ENCODE data around the gene PROCR.
"Not testable (repeated sequence)": the region's sequence is repeated elsewhere in the genome, so short reads cannot be mapped to it uniquely, and the experiment has no call there.

The PROCR gene

DNA sequence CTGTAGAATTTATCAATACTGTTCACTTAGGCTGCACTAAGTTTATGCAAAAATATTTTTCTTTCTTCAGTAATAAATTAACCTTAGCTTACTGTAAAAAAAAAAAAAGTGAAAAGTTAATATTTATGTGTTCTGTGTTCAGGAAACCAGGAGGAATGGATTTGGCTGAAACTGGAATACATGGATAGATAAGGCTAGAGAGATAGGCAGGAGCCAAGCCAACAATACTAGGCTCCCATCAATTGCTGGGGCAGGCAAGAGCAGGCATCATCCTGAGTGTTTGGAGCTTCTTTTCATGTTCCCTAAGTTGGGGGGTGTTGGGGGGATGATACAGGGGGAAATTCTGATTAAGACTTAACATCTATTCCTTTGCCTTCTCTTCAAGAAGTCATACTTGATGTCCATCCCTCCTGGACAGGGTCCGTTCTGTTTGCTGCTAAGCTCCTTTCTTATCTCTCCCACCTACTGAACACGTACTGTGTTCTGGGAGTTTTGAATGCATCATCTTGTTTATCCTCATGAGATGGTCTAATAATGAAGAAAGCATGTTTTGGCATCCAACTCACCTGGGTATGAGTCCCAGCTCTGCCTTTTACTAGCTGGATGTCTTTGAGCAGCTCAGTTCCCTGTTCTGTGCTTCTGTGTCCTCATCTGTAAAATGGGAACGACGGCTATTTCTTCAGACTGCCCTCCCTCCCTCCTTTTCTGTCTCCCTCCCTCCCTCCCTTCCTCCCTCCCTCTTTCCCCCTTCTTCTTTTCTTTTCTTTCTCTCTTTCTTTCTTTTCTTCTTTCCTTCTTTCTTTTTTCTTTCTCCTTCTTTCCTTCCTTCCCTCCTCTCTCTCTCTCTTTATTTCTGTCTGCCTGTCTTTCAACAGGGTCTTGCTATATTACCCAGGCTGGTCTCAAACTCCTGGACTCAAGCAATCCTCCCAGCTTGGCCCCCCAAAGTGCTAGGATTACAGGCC is 6.4 kb upstream of the PROCR start:
- DNase-seq, result no peak

DNA sequence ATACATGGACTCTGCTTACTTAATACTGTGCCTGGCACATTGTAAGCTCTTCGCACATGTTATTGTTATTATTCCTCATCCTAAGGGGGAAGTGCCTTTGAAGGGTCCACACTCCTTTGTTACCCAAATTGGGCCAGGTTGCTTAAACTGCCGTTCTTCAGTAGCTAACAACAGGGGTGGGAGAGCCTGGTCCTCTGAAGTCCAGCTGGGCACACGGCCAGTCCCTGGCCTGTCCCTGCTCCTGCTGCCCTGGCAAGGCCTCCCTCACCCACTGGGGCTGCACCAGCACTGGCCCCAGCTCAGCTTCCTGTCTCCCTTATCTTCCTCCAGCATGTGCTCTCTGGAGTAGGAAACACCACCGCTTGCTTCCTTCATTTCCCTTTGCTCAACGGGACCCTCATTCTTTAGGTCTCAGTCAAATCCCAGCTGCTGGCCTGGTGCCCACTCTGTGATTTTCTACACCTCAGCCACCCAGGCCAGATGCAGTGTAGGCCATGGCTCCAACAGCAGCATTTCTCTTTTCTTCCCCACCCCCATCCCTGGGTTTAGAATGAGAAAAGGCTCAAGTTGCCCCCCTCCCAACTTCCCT is 5.5 kb upstream of the PROCR start:
- DNase-seq, result no peak

DNA sequence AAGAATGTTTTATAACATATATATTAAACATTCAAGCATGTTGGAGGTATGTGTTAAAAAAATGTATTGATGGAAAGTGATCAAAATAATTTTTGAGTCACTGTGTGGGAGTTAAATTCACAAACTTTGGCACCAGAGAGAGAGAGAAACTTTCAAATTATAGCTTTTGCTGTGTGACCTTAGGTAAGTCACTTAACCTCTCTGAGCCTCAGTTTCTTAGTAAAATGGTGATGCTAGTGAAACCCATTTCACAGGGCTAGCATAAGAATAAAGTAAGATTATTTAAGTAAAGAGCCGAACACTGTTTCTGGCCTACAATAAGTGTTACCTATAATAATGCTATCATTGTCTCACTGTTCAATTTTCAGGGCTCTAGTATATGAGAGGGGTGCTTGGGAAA is 4.1 kb upstream of the PROCR start:
- no peak for DNase-seq

DNA sequence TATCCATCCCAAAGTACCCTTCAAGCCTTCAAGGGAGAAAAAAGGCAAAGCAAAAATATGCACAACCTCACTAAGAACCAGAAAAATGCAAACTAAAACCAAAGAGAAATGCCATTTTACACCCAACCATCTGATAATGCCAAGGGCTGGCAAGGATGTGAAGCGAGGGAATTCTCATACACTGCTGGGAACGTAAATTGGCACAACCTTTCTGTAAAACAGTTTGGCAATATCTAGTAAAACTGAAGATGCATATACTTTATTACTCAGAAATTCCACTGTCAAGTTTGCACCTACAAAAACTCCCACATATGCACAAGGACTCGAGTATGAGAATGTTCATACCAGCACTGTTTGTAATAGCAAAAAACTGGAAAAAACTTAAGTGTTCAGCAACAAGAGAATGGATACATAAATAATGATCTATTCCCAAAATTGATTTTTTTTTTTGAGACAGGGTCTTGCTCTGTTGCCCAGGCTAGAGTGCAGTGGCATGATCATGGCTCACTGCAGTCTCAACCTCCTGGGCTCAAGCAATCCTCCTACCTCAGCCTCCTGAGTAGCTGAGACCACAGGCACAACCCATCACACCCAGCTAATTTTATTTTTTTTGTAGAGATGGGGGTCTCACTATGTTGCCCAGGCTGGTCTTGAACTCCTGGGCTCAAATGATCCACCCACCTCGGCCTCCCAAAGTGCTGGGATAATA is 3.0 kb upstream of the PROCR start:
- DNase-seq, result not testable (repeated sequence)

DNA sequence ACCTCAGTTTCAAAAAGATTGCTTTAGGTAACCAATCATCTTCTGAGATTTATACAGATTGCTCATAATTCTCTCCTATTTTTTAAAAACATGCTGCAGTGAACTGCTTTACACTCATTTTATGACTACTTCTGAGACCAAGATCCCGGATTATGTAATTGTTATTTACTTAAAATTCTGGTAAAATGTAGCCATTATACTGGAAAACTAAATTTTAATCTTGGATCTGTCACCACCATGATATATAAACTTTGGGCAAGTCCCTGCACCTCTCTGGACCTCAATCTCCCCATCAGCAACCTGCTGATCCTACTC is 477 bp upstream of the PROCR start:
- DNase-seq, result no peak

DNA sequence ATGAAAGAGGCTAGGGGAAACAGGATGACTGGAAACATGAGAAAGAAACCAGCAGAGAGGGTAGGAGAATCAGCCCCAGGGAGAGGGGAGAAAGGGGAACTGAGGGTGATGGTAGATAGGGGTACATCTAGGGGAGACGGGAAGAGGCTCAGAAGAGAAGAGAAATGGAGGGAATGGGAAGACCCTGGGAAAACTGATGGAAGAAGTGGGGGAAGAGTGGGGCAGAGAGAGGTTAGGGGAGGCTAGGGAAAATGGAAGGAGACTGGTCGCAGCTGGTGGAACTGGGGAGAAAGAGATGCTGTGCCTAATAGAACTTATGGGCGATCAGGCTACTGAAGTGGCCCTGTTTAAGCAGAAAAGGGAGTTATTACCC is 548 bp downstream of the PROCR start:
- DNase-seq, result no peak

DNA sequence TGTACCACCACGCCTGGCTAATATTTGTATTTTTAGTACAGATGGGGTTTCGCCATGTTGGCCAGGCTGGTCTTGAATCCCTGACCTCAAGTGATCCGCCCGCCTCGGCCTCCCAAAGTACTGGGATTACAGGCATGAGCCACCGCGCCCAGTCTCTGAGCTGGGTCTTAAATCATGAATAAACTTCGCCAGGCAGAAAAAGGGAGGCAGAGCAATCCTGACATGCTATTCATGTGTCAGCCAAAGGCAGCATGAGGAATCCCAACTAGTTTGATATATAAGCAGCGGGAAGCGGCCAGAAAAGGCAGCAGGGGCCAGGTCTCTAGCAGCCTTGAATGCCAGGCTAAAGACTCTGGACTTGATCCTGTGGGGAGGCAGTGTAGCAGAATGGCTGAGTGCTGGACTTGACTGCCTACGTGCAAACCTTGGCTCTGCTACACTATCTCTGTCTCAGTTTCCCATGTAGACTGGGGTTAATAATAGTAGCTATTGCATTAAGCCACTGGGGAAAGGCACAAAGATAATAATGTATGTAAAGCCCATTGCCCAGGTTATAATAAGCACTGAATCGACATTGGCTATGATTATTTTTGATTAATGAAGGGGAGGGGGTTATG is 1.8 kb downstream of the PROCR start:
- no peak for DNase-seq

DNA sequence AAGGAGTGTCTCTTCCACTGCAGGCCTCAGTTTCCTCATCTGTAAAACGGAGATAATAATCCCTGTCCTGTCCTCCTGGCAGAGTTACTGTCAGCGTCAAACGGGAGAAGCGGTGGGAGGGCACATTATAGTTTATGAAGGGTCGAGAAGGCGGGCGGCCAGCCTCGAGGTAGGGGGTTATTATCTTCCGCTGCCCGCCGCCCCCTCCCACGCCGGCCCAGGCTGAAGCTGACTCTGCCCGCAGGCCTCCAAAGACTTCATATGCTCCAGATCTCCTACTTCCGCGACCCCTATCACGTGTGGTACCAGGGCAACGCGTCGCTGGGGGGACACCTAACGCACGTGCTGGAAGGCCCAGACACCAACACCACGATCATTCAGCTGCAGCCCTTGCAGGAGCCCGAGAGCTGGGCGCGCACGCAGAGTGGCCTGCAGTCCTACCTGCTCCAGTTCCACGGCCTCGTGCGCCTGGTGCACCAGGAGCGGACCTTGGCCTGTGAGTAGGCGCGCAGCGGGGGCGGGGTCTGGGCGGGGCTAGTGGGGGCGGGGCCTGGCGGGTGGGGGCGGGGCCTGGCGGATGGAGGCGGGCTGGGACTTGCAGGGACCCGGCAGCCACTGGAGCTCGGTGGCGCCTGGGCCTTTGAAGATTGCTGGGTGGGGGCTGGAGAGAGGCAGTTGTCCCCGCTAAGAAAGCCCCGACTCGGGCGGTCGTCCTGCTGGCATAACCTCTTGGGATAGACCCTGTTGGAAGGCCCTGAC is 2.8 kb downstream of the PROCR start:
- no peak for DNase-seq

DNA sequence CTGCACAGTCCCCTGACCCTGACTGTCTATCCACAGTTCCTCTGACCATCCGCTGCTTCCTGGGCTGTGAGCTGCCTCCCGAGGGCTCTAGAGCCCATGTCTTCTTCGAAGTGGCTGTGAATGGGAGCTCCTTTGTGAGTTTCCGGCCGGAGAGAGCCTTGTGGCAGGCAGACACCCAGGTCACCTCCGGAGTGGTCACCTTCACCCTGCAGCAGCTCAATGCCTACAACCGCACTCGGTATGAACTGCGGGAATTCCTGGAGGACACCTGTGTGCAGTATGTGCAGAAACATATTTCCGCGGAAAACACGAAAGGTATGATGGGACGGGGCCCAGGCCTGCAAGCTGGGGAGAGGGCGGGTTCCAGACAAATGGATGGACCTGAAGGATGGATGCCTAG is 4.3 kb downstream of the PROCR start:
- no peak for DNase-seq

DNA sequence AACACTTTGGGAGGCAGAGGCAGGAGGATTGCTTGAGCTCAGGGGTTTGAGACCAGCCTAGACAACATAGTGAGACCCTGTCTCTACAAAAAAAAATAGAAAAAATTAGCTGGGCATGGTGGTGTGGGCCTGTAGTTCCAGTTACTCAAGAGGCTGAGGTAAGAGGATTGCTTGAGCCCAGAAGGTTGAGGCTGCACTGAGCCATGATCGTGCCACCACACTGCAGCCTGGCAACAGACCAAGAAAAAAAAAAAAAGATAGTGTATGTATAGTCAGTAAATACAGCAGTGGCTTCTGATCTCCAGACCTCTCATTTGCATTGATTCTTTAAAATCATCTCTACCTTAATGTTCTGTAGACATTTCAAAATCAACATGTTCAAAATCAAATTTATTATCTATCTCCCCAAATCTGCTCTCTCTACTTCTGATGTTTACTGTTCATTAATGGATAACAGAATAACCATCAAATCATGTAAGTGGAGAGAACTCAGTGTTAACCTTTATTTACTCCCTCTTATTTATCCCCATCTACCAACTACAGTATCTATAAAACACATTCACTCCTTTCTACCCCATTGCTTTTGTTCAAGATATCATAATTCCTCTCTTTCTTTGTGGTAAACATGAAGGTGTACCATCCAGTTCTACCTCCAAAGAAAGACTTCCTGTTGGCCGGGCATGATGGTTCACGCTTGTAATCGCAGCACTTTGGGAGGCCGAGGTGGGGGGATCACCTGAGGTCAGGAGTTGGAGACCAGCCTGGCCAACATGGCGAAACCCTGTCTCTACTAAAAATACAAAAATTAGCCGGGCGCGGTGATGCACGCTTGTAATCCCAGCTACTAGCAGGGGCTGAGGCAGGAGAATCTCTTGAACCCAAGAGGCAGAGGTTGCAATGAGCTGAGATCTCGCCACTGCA is 7.7 kb downstream of the PROCR start:
- no peak for DNase-seq

DNA sequence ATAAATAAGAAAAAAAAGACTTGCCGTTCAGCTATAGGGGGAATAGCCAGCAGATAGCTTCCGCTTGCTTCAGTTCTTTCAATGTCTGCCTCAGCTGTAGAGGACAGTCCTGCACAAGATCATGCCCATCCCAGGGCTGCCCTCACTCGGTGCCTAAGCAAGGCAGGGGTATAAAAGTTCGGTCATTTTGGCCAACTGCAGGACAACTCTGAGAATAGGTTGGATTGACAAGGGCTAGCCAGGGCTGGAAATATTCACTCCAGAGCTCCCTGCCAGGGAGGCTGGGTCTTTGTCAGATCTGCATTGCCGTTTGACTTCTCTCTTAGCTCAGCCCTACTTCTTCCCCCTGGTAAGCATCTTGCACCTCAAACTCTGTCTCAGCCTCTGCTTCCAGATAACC is 8.4 kb downstream of the PROCR start:
- DNase-seq, result no peak

DNA sequence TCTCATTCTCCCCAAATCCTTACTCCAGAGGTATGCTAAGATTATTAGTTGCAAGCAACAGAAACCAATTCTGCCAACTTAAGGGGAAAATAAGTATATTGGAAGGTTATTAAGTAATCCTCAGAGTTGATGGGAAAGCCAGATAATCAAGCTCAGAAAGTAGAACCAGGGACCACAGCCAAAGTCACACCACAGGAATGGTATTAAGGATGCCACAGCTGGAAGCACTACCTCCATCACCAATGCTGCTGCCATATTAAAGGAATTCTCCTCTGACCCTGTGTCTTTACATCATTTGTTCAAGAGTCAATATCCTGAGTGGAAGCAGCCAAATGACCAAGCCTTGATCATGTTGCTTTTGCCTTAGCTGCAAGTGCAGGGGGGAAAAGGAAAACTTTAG is 9.9 kb downstream of the PROCR start:
- no peak for DNase-seq

DNA sequence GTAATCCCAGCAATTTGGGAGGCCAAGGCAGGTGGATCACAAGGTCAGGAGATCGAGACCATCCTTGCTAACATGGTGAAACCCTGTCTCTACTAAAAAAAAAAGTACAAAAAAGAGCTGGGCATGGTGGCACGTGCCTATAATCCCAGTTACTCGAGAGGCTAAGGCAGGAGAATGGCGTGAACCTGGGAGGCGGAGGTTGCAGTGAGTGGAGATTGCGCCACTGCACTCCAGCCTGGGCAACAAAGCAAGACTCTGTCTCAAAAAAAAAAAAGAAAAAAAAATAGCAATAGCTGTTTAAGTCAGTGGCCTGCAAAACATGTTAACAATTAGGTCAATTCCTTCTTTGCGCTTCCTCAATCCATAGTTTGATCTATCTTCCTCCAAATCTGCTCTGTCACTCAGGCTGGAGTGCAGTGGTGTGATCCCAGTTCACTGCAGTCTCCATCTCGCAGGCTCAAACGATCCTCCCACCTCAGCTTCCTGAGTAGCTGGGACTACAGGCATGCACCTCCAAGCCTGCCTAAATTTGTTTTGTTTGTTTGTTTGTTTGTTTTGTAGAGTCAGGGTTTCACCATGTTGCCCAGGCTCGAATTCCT is 14.9 kb downstream of the PROCR start:
- DNase-seq, result not testable (repeated sequence)

DNA sequence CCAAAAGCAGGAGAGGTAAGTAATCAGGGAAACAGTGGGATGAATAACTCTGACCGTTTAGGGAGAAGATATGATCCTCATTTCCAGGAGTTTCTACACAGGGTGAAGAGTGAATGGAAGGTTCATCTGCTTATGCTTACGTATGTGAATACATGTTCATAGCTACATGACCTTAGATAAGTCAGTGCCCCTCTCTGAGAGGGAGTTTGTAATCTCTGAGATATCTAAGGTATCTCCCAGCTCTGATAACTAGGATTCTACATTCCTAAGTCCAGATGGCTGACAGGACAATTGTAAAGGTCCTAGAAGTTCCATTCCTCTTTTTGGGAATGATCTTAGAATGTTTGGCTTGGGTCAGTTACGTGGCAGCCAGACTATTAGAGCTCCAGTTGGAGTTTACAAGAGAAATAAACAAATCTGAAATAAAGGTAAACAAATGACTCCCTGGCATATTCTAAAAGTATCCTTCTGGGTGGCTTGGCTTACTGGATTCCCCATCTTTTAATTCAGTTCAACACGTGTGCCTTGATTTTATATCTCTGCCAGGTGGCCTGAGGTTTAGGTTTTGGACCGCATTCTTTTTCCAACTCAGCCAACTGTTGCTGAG is 15.8 kb downstream of the PROCR start:
- DNase-seq, result no peak

DNA sequence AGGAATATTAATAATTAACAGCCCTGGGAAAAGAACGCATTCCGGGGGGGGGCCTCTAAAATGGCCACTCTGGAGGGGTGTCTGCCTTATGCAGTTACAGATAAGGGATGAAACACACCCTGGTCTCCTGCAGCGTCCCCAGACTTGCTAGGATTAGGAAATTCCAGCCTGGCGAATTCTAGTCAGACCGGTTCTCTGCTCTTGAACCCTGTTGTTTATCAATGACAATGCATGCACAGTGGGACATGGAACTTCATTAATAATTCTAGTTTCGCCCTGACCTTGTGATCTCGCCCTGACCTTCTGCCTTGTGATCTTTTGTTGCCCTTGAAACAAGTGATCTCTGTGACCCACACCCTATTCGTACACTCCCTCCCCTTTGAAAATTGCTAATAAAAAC is 17.4 kb downstream of the PROCR start:
- not testable (repeated sequence) for DNase-seq

DNA sequence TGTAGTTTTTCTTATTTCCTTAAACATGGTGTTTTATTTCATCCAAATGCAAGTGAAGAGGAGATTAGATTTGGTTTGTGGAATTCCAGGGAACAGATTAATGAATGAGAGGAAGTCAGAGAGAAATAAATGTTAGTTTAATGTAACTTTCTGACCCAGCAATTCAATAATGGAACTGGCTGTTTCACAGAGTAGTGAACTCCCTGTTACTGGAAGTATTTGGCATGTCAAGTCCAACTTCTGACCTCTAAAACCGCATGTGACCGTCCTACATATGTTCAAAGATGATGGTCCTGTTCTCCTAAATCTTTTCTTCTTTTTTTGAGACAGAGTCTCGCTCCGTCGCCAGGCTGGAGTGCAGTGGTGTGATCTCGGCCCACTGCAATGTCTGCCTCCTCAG is 18.7 kb downstream of the PROCR start:
- no peak for DNase-seq

DNA sequence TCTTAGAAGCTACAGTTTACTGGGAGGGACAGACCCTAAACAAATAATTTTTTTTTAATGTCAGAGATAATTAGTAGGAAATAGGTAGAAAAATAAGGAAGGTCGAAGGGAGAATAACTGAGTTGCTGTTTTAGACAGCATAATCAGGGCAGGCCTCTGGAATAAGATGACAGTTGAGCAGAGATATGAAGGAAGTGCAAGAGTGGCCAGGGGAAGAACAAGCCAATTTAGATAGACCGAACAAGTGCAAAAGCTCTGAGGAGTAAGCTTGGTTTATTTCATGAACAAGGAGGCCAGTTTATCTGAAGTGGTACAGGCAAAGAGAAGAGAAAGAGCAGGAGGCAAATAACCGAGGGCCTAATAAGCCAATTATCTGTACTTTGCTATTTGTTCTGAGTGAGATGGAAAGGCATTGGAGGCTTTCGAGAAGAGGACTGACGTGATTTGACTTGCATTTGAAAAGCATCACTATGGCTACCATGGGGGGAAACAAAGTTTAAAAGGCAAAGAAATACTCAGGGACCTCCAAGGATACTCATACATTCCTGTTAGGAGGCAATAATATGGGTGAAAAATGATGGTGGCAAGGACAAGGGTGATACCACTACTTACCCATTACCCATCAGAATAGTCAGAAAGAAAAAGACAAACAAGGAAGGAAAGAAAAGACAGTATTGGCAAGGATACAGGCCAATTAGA is 19.7 kb downstream of the PROCR start:
- no peak for DNase-seq

DNA sequence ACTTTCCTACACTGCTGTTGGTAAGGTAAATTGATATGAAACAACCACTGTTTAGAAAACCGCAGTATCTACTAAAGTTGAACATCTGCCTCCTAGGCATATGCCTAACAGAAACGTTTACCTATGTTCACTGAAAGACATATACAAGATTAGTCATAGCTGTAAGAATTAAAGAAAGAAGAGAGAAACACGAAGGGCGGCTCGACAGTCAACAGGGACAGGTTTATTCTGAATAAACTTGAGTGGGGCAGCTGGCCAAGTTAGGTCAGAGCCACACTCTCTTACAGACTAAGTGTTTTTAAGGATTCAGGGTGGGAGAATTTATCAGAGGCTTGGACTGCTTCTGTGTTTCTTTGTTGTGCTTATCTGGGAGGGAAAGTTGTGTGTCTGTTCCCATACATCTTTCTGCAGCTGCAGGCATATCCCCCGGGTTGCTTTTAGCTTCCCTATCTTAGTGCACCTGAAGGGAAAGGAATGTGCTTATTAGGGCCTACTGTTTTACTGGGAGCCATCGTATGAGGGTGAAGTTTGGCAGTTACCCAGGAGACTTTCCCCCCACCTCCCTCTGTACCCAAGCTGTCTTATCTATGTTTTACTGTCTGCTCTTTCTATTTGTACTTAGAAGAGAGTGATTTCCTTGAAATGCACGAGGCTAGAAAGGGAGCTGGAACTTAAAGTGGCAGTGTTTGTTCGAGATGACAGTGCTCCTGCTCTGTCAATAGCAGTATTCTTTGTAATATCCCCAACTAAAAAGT is 20.4 kb downstream of the PROCR start:
- DNase-seq, result no peak

DNA sequence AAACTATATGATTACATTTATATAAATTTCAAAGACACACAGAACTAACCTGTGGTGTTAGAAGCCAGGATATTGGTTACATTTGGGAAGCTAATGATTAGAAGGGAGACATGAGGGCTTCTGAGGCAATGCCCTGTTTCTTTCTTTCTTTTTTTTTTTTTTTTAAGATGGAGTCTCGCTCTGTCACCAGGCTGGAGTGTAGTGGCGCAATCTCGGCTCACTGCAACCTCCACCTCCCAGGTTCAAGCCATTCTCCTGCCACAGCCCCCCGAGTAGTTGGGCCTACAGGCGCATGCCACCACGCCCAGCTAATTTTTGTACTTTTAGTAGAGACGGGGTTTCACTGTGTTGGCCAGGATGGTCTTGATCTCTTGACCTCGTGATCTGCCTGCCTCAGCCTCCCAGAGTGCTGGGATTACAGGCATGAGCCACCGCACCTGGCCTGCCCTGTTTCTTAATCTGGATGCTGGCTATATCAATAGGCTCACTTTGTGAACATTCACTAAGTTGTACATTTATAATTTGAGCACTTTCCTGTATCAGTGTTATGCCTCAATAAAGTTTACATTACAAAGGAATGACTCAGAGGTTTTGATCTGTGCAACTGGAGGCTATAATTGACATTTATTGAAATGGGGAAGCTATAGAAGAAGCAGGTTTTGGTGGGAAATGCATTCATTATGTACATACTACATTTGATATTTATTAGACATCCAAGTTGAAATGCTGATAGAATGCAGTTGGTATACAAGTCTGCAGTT is 21.3 kb downstream of the PROCR start:
- not testable (repeated sequence) for DNase-seq

All from NCI-H1930 (cell line).